MM.1S (cell line): ENCODE data around the gene DCUN1D4.

Experiments
- EZH2 ChIP-seq: fragments of 300-600 bp; sonication (generic); optimal IDR thresholded peaks from 2 replicates; pipeline ENCODE3; 2017; ENCODE audit warnings: low read depth, mild to moderate bottlenecking, antibody characterized with exemption, low read length, mixed read lengths
- EZH2phosphoT487 ChIP-seq: fragments of 300-600 bp; sonication (generic); IDR thresholded peaks from 2 replicates; pipeline ENCODE4 v1.6.1; 2018; ENCODE audit warnings: antibody characterized with exemption, low read length
- TF ChIP-seq, protein P1 (sequence below): fragments of 300-600 bp; sonication (generic); IDR thresholded peaks from 2 replicates; pipeline ENCODE4 v1.5.1; 2016; ENCODE audit warnings: antibody characterized with exemption, low read length, mixed read lengths

DNA sequence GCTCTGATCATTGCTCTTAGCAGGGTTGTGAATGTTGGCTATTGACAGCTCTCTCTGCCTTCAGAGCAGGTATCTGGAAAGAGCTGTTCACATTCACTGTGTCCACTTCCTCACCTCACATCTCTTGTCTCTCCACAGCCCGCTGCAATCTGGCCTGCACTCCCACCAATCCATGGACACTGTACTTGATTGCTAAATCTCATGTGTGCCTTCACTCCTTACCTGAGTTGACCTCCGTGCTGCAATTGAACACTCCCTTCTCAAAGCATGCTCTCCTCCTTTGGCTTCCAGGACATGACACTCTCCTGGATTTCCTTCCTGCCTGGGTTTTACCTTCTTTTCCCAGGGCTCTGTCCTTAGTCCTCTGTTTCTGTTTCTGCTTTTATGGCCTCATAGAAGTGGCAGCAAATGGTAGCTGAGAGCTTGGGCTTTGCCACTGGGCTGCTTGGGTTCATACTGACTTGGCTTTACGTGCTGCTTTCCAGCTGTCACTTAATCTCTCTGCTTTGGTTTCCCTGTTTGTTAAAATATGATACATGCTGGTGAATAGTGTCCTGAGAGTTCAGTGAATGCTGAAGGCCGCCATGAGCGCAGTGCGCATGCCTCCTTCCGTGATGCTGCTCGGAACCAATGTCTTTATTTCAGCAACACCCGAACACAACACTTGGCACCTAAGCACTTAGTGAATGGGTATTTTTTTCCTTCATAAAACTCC, 29.5 kb downstream of the DCUN1D4 start:
- TF ChIP-seq, protein P1, sequence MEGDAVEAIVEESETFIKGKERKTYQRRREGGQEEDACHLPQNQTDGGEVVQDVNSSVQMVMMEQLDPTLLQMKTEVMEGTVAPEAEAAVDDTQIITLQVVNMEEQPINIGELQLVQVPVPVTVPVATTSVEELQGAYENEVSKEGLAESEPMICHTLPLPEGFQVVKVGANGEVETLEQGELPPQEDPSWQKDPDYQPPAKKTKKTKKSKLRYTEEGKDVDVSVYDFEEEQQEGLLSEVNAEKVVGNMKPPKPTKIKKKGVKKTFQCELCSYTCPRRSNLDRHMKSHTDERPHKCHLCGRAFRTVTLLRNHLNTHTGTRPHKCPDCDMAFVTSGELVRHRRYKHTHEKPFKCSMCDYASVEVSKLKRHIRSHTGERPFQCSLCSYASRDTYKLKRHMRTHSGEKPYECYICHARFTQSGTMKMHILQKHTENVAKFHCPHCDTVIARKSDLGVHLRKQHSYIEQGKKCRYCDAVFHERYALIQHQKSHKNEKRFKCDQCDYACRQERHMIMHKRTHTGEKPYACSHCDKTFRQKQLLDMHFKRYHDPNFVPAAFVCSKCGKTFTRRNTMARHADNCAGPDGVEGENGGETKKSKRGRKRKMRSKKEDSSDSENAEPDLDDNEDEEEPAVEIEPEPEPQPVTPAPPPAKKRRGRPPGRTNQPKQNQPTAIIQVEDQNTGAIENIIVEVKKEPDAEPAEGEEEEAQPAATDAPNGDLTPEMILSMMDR = no peak
- TF ChIP-seq EZH2 = no peak
- no peak for TF ChIP-seq EZH2phosphoT487
